ENCODE data around the gene CRIP2.

Gene CRIP2

DNA sequence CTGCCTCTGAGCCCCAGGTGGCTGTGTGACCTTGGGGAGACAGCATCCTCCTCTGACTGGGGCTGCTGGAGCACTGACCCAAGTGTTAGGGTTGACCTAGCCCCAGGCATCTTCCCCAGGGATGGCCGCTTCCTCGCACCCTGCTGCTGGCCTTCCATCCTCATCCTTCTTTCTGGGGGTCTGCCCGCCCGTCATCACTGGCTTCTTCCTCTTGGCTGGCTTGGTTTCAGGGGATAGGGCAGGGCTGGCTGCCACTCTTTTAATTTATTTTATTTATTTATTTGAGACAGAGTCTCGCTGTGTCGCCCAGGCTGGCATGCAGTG is 19.9 kb downstream of the CRIP2 start:
- TF ChIP-seq, protein P1, sequence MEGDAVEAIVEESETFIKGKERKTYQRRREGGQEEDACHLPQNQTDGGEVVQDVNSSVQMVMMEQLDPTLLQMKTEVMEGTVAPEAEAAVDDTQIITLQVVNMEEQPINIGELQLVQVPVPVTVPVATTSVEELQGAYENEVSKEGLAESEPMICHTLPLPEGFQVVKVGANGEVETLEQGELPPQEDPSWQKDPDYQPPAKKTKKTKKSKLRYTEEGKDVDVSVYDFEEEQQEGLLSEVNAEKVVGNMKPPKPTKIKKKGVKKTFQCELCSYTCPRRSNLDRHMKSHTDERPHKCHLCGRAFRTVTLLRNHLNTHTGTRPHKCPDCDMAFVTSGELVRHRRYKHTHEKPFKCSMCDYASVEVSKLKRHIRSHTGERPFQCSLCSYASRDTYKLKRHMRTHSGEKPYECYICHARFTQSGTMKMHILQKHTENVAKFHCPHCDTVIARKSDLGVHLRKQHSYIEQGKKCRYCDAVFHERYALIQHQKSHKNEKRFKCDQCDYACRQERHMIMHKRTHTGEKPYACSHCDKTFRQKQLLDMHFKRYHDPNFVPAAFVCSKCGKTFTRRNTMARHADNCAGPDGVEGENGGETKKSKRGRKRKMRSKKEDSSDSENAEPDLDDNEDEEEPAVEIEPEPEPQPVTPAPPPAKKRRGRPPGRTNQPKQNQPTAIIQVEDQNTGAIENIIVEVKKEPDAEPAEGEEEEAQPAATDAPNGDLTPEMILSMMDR (IDR thresholded peaks at IDR 0.05), result no peak

DNA sequence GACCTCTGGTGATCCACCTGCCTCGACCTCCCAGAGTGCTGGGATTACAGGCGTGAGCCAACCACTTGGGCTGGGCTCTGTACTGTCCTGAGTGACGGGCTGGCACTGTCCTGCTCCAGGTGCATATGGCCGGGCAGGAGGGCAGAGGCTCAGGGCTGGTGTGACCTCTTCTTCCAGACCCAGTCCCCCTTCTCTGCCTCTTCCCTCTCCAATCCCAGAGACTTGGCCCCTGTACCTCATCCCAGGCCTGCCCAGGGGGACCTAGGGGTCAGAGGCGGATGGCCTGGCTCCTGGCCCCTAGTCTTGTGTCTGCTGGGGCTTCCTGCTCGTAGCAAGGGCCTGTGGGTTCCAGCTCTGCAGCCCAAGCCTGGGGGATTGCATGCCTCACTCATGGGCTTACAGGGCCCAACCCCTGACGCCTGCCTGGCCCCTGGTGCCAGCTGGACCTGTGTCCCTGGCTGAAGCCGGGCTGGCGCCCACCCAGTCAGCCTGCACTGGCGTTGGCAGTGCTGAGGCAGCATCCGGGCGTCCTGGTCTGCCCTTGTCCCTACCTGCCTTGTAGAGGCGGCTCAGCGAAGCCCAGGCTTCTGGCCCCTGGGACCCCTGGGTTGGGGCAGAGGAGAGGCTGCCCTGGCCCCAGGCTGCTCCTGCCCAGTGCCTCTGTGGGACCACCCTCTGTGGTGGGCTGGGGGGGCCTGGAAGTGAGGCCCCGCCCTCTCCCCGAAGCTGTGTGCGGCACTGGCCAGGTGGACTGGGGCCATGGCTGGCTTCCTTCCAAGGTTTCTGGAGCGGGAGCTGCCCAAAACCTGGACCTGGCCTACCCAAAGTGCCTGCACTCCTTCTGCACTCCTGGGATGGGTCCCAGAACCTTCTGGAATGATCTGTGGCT is 20.7 kb downstream of the CRIP2 start:
- TF ChIP-seq, protein P1 (IDR thresholded peaks at IDR 0.05), result no peak

DNA sequence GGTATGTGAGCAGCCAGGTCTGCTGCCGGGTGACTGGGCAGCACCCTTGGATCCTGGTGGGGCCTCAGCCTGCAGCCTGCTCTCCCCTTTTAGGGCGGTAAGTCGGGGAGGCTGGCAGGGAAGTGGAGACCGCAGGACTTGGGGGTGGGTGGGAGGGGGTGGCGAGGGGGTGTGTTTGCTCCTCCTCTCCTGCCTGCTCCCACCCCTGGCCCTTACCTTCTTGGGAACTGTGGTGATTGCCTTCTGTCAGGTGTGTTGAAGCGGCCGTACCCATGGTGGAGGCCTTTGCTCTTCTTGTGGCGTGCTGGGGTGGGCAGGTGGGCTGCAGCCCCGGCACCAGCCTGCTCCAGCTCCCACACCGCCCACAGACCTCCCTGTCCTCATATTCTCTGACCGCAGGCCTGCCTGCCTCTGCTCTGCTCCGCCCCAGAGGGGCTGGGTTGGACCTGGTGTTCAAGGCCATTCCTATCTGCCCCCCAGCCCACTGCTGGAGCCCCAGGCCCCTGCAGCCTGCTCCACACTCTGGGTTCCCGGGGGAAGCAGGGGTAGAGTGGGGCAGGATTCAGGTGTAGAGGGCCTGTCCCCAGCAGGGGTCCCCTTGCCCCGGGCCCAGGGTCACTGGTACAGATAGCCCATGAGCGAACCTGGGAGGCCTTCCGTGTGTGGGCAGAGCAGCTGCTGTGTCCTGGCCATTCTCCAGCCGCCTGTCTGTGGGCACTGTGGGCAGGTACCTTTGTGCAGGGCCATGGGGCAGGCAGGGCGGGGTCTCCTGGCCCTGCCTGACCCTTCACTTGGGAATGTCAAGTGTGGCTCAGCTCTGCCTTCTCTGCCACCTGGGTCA is 21.6 kb downstream of the CRIP2 start:
- TF ChIP-seq, protein P1 (IDR thresholded peaks at IDR 0.05), result no peak

DNA sequence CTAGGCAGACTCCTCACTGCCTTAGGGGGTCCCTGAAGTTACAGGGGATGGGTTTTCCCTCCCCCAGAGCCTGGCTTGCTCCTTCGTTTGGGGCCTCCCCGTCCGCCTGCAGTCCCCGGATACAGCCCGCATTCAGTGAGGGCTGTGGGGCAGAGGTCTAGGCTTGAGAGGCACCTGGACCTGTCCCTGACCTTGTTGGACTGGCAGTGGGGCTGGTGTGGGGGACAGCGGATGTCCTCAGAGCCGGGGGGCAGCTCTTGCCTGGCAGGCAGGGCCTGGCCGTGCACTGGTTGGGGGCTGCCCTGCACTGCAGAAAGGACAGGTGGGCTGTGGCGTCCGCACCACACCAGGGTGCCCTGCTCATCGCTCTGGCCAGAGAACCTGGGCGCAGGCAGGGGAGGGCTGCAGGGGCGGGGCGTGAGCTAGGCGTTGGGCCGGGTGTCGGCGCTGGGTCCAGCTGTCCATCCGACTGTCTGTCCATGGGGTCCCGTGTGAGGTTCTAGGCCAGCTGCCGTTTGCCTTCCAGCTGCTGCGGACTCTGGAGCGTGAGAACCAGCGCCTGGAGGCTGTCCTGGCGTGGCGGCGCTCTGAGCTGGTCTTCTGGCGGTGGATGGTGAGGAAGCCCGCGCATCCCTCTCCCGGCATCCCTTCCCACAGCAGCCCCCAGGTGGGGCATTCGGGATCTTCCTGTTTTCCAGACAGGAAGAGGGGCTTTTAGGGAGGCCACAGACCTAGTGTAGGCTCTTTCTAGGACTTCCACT is 22.4 kb downstream of the CRIP2 start:
- TF ChIP-seq, protein P1 (IDR thresholded peaks at IDR 0.05), result no peak

DNA sequence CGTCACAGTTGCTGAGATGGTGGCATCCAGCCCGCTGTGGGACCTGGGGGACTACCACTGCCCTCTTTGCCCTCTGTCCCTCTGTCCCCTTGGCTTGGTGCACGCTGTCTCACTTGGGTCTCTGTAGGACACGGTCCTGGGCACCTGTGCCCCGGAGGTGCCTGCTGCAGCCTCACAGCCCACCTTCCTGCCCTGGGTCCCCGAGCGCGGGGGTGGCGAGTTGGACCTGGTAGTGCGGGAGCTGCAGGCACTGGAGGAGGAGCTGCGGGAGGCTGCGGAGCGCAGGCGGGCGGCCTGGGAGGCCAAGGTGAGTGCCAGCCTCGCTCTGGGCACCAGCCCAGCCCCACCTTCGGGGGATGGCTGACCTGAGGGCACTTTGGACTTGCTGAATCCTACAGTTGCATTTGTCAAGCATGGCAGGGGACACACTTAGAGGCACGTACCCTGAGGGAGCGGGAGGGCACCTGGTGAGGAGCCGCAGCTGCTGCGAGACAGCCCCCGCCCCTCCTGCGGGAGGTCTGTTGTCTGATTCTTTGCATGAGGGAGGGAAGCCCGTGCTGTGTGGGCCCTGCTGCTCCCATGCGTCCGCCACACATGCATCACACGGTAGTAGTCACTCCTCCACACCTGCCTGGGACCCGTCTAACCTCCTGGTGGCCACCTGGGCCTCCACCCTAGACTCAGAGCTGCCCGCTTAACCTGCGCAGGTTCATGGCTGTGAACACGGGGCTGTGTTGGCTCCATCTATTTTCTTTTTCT is 23.2 kb downstream of the CRIP2 start:
- TF ChIP-seq, protein P1 (IDR thresholded peaks at IDR 0.05), result no peak

DNA sequence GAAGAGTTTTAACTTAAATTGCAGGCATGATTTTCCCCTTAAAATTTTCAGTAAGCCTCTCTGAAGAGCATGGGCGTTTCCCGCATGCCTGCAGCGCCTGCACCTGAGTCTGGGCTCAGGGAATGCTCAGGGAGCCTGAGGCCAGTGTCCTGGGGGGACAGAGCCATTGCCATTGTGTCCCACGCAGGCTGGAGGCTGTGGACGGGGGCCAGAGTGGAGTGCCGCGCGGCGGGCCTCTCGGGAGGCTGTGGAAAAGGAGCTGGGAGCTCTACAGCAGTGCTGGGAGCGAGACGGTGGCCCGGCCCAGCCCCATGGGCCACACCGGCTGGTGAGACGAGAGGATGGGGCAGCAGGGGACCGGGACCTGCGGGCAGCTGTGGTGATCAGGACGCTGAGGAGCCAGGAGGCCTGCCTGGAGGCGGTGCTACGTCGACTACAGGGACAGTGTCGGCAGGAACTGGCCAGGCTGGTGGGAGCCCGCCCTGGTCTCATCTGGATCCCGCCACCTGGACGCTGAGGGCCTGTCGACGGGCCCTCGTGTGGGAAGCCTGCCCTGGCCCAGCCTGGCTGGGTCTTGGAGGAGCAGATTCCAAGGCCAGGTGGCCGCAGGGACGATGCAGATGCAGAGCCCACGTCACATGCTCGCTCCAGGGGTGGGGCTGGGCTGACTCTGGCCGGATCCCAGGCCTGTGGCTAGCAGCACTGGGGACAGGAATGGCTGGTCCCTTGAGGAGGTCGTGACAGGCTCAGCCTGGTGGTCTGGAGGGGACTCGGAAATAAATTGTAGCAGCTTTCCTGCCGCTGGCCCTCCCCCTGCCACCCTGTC is 24.0 kb downstream of the CRIP2 start:
- TF ChIP-seq, protein P1 (IDR thresholded peaks at IDR 0.05), result no peak
